MM.1S (cell line): ENCODE results near the gene GCN1.

Source experiments
- DNase-seq: peaks from one replicate; pipeline ENCODE4 v3.0.0-alpha.2; 2015
- H2AFZ ChIP-seq: fragments of 300-600 bp; sonication (generic); 2 replicates; pipeline ENCODE4 v1.6.0; 2016; ENCODE audit warnings: antibody characterized with exemption, low read length
- H3F3A ChIP-seq: fragments of 300-600 bp; sonication (generic); 2 replicates; pipeline ENCODE4 v1.6.1; 2016; ENCODE audit warnings: mild to moderate bottlenecking, antibody characterized with exemption, low read length, moderate library complexity, mixed read lengths; ENCODE audit not compliant: insufficient read depth
- H3K27ac ChIP-seq: fragments of 300-600 bp; sonication (generic); 2 replicates; pipeline ENCODE4 v1.5.1; 2016; ENCODE audit warnings: mild to moderate bottlenecking, low read length
- H3K27me3 ChIP-seq: fragments of 300-600 bp; sonication (generic); replicated peaks from 2 replicates; pipeline ENCODE4 v1.6.0; 2016; ENCODE audit warnings: low read length; ENCODE audit not compliant: insufficient read depth
- H3K36me3 ChIP-seq: fragments of 300-600 bp; sonication (generic); replicated peaks from 2 replicates; pipeline ENCODE4 v1.6.1; 2016; ENCODE audit warnings: mild to moderate bottlenecking, low read length, mixed read lengths; ENCODE audit not compliant: insufficient read depth
- H3K4me1 ChIP-seq: fragments of 300-600 bp; sonication (generic); 2 replicates; pipeline ENCODE4 v1.6.1; 2016; ENCODE audit warnings: low read length, mixed read lengths
- H3K4me2 ChIP-seq: fragments of 300-600 bp; sonication (generic); 2 replicates; pipeline ENCODE4 v1.6.0; 2016; ENCODE audit warnings: low read depth, low read length
- H3K4me3 ChIP-seq: fragments of 300-600 bp; sonication (generic); 2 replicates; pipeline ENCODE4 v1.5.1; 2016; ENCODE audit warnings: low read length, mixed read lengths
- H3K79me2 ChIP-seq: fragments of 300-600 bp; sonication (generic); 2 replicates; pipeline ENCODE4 v1.6.1; 2016; ENCODE audit warnings: mixed run types, low read length, mixed read lengths
- H3K9ac ChIP-seq: fragments of 300-600 bp; sonication (generic); 2 replicates; pipeline ENCODE4 v1.6.1; 2016; ENCODE audit warnings: low read length, mixed read lengths
- H3K9me2 ChIP-seq: fragments of 300-600 bp; sonication (generic); replicated peaks from 2 replicates; pipeline ENCODE4 v1.6.1; 2016; ENCODE audit warnings: mild to moderate bottlenecking, low read length, mixed read lengths; ENCODE audit not compliant: insufficient read depth
- H3K9me3 ChIP-seq: fragments of 300-600 bp; sonication (generic); replicated peaks from 2 replicates; pipeline ENCODE4 v1.6.1; 2016; ENCODE audit warnings: mild to moderate bottlenecking, low read length, mixed read lengths; ENCODE audit not compliant: insufficient read depth
- H4K20me1 ChIP-seq: fragments of 300-600 bp; sonication (generic); 2 replicates; pipeline ENCODE4 v1.6.1; 2016; ENCODE audit warnings: mild to moderate bottlenecking, low read length, moderate library complexity, mixed read lengths; ENCODE audit not compliant: insufficient read depth
- EZH2 ChIP-seq: fragments of 300-600 bp; sonication (generic); optimal IDR thresholded peaks from 2 replicates; pipeline ENCODE3; 2017; ENCODE audit warnings: low read depth, mild to moderate bottlenecking, antibody characterized with exemption, low read length, mixed read lengths
- EZH2phosphoT487 ChIP-seq: fragments of 300-600 bp; sonication (generic); IDR thresholded peaks from 2 replicates; pipeline ENCODE4 v1.6.1; 2018; ENCODE audit warnings: antibody characterized with exemption, low read length
- TF ChIP-seq, protein P1 (sequence below): fragments of 300-600 bp; sonication (generic); IDR thresholded peaks from 2 replicates; pipeline ENCODE4 v1.5.1; 2016; ENCODE audit warnings: antibody characterized with exemption, low read length, mixed read lengths

Gene GCN1

GRCh38 chr12:120175062-120175461 lies 19.5 kb downstream of the GCN1 start:
- no peaks in the 10 kb centered on the region for H3K27me3 ChIP-seq
- H3K4me2 ChIP-seq, result no peak overlapping the region
- H3K9ac ChIP-seq, result no peak overlapping the region
- H3K9me2 ChIP-seq, result no peaks in the 10 kb centered on the region
- H3K79me2 ChIP-seq, result no peaks in the 10 kb centered on the region
- TF ChIP-seq EZH2phosphoT487, result no peak
- no peak for TF ChIP-seq EZH2
- TF ChIP-seq, protein P1, sequence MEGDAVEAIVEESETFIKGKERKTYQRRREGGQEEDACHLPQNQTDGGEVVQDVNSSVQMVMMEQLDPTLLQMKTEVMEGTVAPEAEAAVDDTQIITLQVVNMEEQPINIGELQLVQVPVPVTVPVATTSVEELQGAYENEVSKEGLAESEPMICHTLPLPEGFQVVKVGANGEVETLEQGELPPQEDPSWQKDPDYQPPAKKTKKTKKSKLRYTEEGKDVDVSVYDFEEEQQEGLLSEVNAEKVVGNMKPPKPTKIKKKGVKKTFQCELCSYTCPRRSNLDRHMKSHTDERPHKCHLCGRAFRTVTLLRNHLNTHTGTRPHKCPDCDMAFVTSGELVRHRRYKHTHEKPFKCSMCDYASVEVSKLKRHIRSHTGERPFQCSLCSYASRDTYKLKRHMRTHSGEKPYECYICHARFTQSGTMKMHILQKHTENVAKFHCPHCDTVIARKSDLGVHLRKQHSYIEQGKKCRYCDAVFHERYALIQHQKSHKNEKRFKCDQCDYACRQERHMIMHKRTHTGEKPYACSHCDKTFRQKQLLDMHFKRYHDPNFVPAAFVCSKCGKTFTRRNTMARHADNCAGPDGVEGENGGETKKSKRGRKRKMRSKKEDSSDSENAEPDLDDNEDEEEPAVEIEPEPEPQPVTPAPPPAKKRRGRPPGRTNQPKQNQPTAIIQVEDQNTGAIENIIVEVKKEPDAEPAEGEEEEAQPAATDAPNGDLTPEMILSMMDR, result no peak
- DNase-seq, result no peak
- H3K4me1 ChIP-seq, result no peaks in the 10 kb centered on the region
- no peaks in the 10 kb centered on the region for H3K36me3 ChIP-seq
- H3F3A ChIP-seq, result no peaks in the 10 kb centered on the region
- no peaks in the 10 kb centered on the region for H4K20me1 ChIP-seq
- H3K9me3 ChIP-seq, result no peaks in the 10 kb centered on the region
- no peak overlapping the region for H3K27ac ChIP-seq
- no peak overlapping the region for H2AFZ ChIP-seq
- no peak overlapping the region for H3K4me3 ChIP-seq

GRCh38 chr12:120172053-120172452 lies 22.5 kb downstream of the GCN1 start:
- Histone ChIP-seq H2AFZ (no peak overlapping the region), H3K4me3 (no peak overlapping the region), H3K79me2 (no peaks in the 10 kb centered on the region), H3K27me3 (no peaks in the 10 kb centered on the region), H3K9me3 (no peaks in the 10 kb centered on the region), H4K20me1 (no peaks in the 10 kb centered on the region), H3K27ac (no peak overlapping the region), H3K36me3 (no peaks in the 10 kb centered on the region), H3K9me2 (no peaks in the 10 kb centered on the region), H3K4me2 (no peak overlapping the region), H3F3A (no peaks in the 10 kb centered on the region), H3K4me1 (no peaks in the 10 kb centered on the region), H3K9ac (no peak overlapping the region)
- TF ChIP-seq EZH2 (no peak), EZH2phosphoT487 (no peak)
- TF ChIP-seq, protein P1, result no peak
- DNase-seq, result no peak

- Histone ChIP-seq H4K20me1 (no peaks in the 10 kb centered on the region), H3K27ac (no peak overlapping the region), H3K9ac (no peak overlapping the region), H3K79me2 (no peaks in the 10 kb centered on the region), H3K27me3 (no peaks in the 10 kb centered on the region), H3K36me3 (no peaks in the 10 kb centered on the region), H3K4me3 (no peak overlapping the region), H3F3A (no peaks in the 10 kb centered on the region), H3K9me3 (no peaks in the 10 kb centered on the region), H3K9me2 (no peaks in the 10 kb centered on the region), H3K4me2 (no peak overlapping the region), H2AFZ (no peak overlapping the region), H3K4me1 (no peaks in the 10 kb centered on the region)
- DNase-seq, result no peak
- no peak for TF ChIP-seq EZH2phosphoT487
- TF ChIP-seq EZH2, result no peak
- TF ChIP-seq, protein P1, result no peak
Observed at GRCh38 chr12:120170631-120171030, 23.9 kb downstream of the GCN1 start.

GRCh38 chr12:120169946-120170345 lies 24.6 kb downstream of the GCN1 start:
- H3K79me2 ChIP-seq, result no peaks in the 10 kb centered on the region
- DNase-seq, result no peak
- H3K4me3 ChIP-seq, result no peak overlapping the region
- no peaks in the 10 kb centered on the region for H3K9me2 ChIP-seq
- no peaks in the 10 kb centered on the region for H3K27me3 ChIP-seq
- H4K20me1 ChIP-seq, result no peaks in the 10 kb centered on the region
- H3K9ac ChIP-seq, result no peak overlapping the region
- no peaks in the 10 kb centered on the region for H3K9me3 ChIP-seq
- no peaks in the 10 kb centered on the region for H3F3A ChIP-seq
- TF ChIP-seq, protein P1, result no peak
- TF ChIP-seq EZH2phosphoT487 (no peak), EZH2 (no peak)
- no peaks in the 10 kb centered on the region for H3K4me1 ChIP-seq
- H2AFZ ChIP-seq, result no peak overlapping the region
- H3K36me3 ChIP-seq, result no peaks in the 10 kb centered on the region
- no peak overlapping the region for H3K27ac ChIP-seq
- H3K4me2 ChIP-seq, result no peak overlapping the region
